HK-2 (cell line): ENCODE measurements around the gene DNAJC21.
A peak's percentile ranks its signal among the peaks of the same experiment; 100 is the strongest.

Experiments used
- DNase-seq: peaks from one replicate; pipeline ENCODE4 v3.0.0-alpha.2; 2018; ENCODE audit not compliant: unreplicated experiment

DNAJC21 gene

DNA sequence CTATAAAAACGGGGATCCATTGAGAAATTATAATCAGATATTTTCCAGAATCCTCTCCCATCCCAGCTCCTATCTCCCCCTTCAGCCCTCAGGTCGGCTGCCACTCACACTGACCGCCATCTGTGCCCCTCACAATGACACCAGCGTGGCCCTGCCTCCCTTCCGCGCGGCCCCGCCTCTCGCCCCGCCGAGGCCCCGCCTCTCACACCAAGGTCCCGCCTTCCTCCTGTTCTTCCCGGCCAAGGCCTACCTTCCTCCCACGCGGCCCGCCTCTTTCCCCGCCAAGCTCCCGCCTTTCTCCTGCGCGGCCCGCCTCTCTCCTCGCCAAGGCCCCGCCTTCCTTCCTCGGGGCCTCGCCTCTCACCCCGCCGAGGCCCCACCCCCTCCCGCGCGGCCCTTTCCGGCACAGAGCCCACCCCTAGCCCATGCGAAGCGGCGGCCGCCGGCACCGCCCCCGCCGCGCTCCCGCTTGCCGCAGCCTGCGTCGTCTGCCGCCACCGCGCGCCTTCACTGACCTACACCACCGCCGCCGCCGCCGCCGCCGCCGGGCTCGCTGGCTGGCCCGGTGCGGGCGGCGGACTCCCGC, at the start of gene DNAJC21:
TSS of gene DNAJC21 (plus strand) at position 426 of the 586 bp plus-strand sequence. CDS start 261 bp downstream, outside the sequence.
- peak; percentile 97 for DNase-seq

DNA sequence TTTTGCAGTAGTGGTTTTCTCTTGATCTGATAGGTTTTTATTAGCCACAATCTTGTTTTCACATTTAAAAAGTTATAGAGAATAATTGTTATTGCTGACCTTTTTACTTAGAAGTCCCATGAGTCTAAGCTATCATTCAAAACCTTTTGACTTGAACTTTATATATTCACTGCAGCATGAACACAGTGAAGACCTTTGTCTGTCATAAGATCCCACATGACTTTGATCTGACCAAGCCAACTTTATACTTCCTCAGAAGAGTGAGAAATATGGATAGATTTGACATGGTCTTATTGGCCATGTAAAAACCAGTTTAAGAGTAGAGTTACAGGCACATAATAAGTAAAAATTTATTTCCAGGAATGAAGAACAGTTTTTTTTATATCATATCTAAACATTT, 48.1 kb upstream of the DNAJC21 start:
- DNase-seq, result no peak

DNA sequence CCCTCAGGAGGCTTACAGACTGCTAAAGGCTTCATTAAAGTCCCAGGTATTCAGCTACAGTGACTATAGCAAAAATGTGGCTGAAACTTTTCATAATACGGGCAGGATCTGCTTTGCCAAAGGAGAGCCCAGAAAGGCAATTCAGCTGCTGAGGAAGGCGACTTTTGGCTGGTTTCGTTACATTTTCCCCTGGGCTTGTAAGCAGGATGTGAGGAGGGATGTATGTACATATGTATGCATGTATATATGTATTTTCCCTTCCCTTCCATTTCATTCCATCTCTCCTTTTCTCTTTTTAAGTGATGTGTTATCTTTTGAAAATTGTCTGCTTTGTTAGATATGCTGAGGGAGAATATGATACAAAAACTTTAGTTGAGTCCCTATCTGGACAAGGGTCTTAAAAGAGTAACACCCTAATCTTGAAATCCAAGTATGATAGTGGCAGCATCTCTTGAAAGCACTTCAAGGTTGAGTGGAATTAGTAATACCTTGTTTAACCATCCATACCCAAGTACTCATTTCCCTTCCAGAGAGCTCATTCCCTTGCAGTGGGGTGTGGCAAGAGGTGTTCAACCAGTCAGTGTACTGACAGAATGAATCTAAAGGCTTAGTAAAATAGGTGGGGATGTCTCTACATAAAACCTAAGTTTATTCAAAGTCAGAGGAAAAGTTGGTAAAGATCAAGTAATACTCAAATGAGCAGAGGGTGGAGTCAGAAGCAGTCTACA, 42.8 kb upstream of the DNAJC21 start:
- no peak for DNase-seq

- DNase-seq, result no peak
These were observed 40.0 kb upstream of the DNAJC21 start for GRCh38 chr5:34889394-34889793.

GRCh38 chr5:34891981-34892380, 37.4 kb upstream of the DNAJC21 start:
- DNase-seq, result no peak

DNA sequence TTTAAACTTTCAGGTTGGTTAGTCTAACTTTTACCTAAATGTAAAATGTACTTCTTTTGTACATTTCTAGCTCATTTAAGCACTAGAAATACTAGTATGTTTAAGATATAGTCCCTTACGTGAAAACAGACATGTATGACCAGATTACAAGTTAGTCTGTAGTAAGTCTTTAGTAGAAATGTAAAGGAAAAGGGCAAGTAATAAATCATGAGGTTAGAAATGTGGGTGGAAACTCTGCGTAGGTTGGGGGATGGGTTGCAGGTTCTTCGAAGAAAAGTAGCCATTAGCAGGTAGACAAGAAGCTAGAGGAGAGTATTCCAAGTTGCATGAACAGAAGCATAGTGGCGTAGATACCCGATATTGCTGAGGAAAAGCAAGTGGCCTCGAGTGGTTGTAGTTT, 36.9 kb upstream of the DNAJC21 start:
- DNase-seq, result no peak

GRCh38 chr5:34894716-34895115, 34.6 kb upstream of the DNAJC21 start:
- DNase-seq, result no peak

GRCh38 chr5:34895641-34896419, 33.5 kb upstream of the DNAJC21 start:
- DNase-seq, result no peak

GRCh38 chr5:34897646-34898045, 31.7 kb upstream of the DNAJC21 start:
- DNase-seq, result no peak

DNA sequence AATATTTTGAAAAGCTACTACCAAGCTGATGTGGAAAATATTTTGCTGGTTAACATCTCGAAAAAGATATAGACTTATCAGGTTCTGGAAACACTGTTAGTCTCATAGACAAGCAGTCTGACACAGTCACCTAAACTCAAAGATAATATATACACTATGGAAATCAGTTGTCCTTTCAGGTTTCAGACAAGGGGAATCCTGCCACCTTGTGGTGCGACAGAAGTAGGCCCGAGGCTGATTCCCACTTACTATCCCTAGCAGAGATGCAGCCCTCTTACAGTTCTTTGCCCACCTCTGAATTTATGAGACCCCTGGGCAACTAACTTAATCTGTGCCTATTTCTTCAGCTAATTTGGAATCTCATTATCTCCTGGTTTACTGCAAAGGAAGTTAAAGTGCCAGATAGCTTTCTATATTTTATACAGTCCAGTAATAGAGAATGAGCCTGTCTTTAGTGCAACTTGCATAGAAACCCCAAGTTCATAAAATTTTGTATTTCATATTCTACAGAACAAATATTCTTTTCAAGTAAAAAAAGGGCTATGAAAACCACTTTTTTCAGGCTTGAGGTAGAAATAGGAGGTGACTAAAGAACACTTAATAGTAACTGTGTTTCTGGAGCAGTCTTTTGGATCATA, 31.0 kb upstream of the DNAJC21 start:
- DNase-seq, result peak; percentile 42

DNA sequence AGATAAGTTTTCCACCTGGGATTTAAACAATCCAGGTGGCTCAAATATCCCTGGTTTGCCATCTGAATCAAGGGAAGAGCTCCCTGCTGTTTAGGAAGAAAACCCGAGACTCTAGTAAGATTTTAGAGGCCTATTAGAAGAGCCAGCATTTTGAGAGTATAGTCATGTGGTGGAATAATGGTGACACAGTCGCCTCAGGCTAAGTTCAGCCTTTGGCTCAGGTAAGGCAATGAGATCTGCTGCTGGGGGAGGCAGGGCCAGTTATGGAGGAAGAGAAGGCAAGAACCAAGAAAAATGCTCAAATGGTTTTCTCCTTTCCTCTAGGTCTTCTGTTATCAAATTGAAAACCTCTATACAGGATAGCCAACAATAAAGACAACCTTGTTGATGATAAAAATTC, 30.3 kb upstream of the DNAJC21 start:
- DNase-seq, result no peak

GRCh38 chr5:34900652-34901051, 28.7 kb upstream of the DNAJC21 start:
- no peak for DNase-seq

GRCh38 chr5:34903260-34903659, 26.1 kb upstream of the DNAJC21 start:
- DNase-seq, result no peak

DNA sequence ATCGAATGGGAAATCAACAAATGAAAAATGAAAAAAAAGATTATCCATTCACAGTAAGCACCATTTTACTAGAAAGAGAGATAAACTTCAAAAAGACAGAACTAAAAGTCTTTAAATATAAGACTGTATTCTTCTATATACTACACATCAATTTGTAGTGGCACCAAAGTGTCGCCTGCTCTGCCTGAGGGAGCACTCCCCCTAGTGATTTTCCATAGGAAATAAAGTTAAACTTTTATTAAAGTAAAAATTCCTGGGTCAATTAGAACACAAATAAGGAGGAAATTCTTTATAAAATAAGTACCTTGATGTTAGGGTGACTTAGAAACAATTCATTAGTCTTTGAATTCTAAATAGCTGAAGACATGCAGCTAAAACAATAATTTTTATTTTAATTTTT, 23.8 kb upstream of the DNAJC21 start:
- DNase-seq, result no peak

DNA sequence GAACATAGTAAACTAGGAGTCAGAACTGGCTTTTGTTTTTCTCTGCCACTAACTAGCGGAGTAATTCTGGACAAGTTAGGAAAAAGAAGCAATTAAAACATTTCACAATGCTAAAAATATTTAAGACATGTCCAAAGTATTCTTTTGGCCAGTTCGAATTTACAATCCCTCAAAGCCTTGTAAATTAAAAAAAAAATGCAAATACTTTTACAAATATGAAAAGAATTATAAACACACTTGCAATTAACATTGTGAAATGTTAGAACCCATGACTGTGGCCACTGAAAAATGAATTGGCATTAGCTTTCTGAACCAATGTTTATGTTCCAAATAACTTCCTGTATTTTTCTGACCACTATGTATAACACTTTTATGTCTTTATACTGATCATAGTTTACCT, 16.3 kb upstream of the DNAJC21 start:
- DNase-seq, result no peak

- DNase-seq, result no peak
These were observed 14.7 kb upstream of the DNAJC21 start for GRCh38 chr5:34914671-34915138.

DNA sequence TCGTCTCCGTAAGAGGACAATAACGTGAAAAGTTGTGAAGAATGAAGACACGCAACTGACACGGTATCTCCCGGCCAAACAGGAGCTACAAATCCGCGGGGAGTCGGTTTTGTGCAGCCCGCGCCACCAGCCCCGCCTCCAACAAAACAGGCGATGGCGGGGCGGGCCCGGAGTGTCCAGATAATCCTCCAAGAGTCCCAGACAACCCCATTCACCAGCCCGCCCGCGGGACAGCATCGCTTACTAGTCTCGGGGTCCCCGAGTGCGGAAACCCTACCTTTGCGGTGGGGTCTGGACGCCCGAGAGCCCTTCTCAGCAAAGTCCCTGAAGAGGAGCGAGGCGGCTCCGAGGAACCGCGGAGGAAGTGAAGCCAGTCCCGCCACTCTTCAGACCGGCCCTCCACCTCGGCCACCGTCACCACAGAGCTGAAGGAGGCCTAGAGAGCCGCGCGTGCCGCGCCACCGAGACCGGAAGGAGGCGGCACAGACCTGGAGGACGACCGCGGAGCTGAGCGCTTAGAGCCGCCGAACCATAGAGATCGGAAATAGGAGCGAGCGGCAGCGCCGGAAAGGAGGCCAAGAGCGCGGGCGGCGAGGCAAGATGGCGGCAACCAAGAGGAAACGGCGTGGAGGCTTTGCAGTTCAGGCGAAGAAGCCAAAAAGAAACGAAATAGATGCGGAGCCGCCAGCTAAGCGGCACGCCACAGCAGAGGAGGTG, 14.1 kb upstream of the DNAJC21 start, which contains the start of the genes BRIX1 and RAD1:
TSS of gene BRIX1 (plus strand) at position 573 of the 717 bp plus-strand sequence. CDS start at position 601, 28 bp downstream.
TSS of gene RAD1 (minus strand) at position 366 of the 717 bp plus-strand sequence. CDS start 612 bp downstream, outside the sequence.
- DNase-seq, result peak; percentile 97

DNA sequence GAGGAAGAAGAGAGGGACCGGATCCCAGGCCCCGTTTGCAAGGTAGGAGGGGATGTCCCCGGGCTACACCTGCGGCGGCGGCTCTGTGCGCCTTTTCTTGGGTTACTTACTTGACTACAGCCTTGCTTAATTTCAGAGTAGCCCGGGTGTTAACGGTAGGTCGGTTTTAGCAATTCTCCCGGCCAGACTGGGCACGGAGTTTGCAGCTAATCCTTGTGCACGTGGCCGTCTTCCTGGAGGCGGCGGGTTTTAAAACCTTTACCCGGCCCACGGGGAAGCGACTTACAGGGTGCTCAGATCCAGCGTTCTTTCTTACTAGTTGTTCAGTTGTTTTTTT, 13.5 kb upstream of the DNAJC21 start:
- DNase-seq, result no peak

- DNase-seq, result no peak
These were observed 12.8 kb upstream of the DNAJC21 start for GRCh38 chr5:34916518-34916917.

- no peak for DNase-seq
These were observed 11.3 kb upstream of the DNAJC21 start for GRCh38 chr5:34918025-34918424.

GRCh38 chr5:34919077-34919476, 10.3 kb upstream of the DNAJC21 start:
- no peak for DNase-seq
